CD4-positive, alpha-beta T cell (primary cell): ENCODE data around the gene SLC20A1. TPM values are rescaled to one million over a fixed set of nuclear protein-coding genes. Genes with fewer than 3 reads are reported as not detected.
A peak's percentile ranks its signal among the peaks of the same experiment; 100 is the strongest.

Experiments
- ATAC-seq: fragments of 200-7000 bp; cut with Tn5 transposase; one replicate; pipeline ENCODE4 v1.10.0; 2022; ENCODE audit warnings: mild to moderate bottlenecking; ENCODE audit not compliant: poor library complexity
- CTCF ChIA-PET: fragments of 350-600 bp; sonication (Branson Sonifier 250); formaldehyde crosslinking; loops from one replicate; lab custom pipeline; 2021; ENCODE audit warnings: antibody characterized with exemption, inconsistent platforms; lab: Charles Lee
- POLR2A ChIA-PET: fragments of 350-600 bp; sonication (Branson Sonifier 250); formaldehyde crosslinking; loops from one replicate; lab custom pipeline; 2021; ENCODE audit warnings: antibody characterized with exemption, inconsistent platforms; lab: Charles Lee
- DNase-seq, 14 experiments: peaks; one replicate each; pipeline ENCODE4 v3.0.0-alpha.2; 2013 to 2020; ENCODE audit warnings: mixed read lengths in 2 of 14
- H3K27ac ChIP-seq, 2 donors: one replicate each; pipeline versions ENCODE4 v1.5.1 to v1.7.0; 2013; ENCODE audit warnings: low read length in 2 of 2, low read depth in 1 of 2, mild to moderate bottlenecking in 1 of 2
- H3K27me3 ChIP-seq, 2 experiments: 1 replicate in 1 of 2; 2 replicates in 1 of 2; pipeline versions ENCODE4 v1.6.1 to v1.7.0; 2013; ENCODE audit warnings: low read length in 2 of 2, control low read depth in 1 of 2, mild to moderate bottlenecking in 1 of 2, moderate library complexity in 1 of 2; ENCODE audit not compliant: insufficient read depth in 2 of 2, control insufficient read depth in 1 of 2
- H3K36me3 ChIP-seq: one replicate; pipeline ENCODE4 v1.6.1; 2013; ENCODE audit warnings: low read length, control low read depth; ENCODE audit not compliant: insufficient read depth
- H3K4me1 ChIP-seq: one replicate; pipeline ENCODE4 v1.6.1; 2013; ENCODE audit warnings: low read length, control low read depth; ENCODE audit not compliant: insufficient read depth
- H3K4me3 ChIP-seq: one replicate; pipeline ENCODE4 v1.5.1; 2013; ENCODE audit warnings: mild to moderate bottlenecking, low read length, moderate library complexity
- H3K9me3 ChIP-seq, 2 experiments: 1 replicate in 1 of 2; 2 replicates in 1 of 2; pipeline versions ENCODE4 v1.6.1 to v1.7.0; 2013; ENCODE audit warnings: low read length in 2 of 2, mild to moderate bottlenecking in 2 of 2, control low read depth in 1 of 2, moderate library complexity in 1 of 2; ENCODE audit not compliant: control insufficient read depth in 1 of 2, insufficient read depth in 1 of 2
- H3K27ac Mint-ChIP-seq: one replicate; pipeline ENCODE4 v1.8.0; 2020; ENCODE audit warnings: mixed read lengths
- H3K27me3 Mint-ChIP-seq: one replicate; pipeline ENCODE4 v1.8.0; 2021; ENCODE audit warnings: mixed read lengths
- H3K36me3 Mint-ChIP-seq: one replicate; pipeline ENCODE4 v1.8.0; 2021; ENCODE audit warnings: low read depth, mixed read lengths
- H3K4me1 Mint-ChIP-seq: one replicate; pipeline ENCODE4 v1.8.0; 2021; ENCODE audit warnings: low read depth, mixed read lengths
- H3K4me3 Mint-ChIP-seq: one replicate; pipeline ENCODE4 v1.8.0; 2020; ENCODE audit warnings: mild to moderate bottlenecking, mixed read lengths
- H3K9me3 Mint-ChIP-seq: one replicate; pipeline ENCODE4 v1.8.0; 2020; ENCODE audit warnings: mixed read lengths
- CTCF ChIP-seq: fragments of 200-600 bp; IDR thresholded peaks from one replicate; pipeline ENCODE4 v1.8.0; 2022; ENCODE audit warnings: antibody characterized with exemption, mild to moderate bottlenecking
- intact Hi-C, 2 experiments: fragments of 100-400 bp; cut with DNase I in 1 of 2; cut with micrococcal nuclease in 1 of 2; formaldehyde crosslinking; loops; one replicate each; pipeline versions ENCODE4 v1.15.1 to v1.9.0; 2023 to 2025; cut with DNase I, micrococcal nuclease
- total RNA-seq, 174 experiments: library from RNA in 2 of 174; stranded (reverse) in 2 of 174; gene quantifications; one replicate each; pipeline ENCODE4 v1.2.3 and lab custom pipeline; 2021 to 2026

SLC20A1 gene
- total RNA-seq, 2 experiments from 2014 or later, result 130 to 139 TPM

- H3K27ac Mint-ChIP-seq, result no peak overlapping the region
- no peaks in the 10 kb centered on the region for H3K9me3 Mint-ChIP-seq
- POLR2A ChIA-PET, result no interaction called here
Observed at GRCh38 chr2:112621790-112622527, 23.8 kb upstream of the SLC20A1 start.

GRCh38 chr2:112622528-112622849, 23.2 kb upstream of the SLC20A1 start:
- Mint-ChIP-seq H3K9me3 (no peaks in the 10 kb centered on the region), H3K4me3 (no peak overlapping the region), H3K27ac (no peak overlapping the region), H3K36me3 (no peaks in the 10 kb centered on the region), H3K4me1 (peaks cover 29% of the 10 kb centered on the region), H3K27me3 (no peaks in the 10 kb centered on the region)
- Histone ChIP-seq H3K4me1 (peaks cover 37% of the 10 kb centered on the region), H3K36me3 (no peaks in the 10 kb centered on the region), H3K9me3 (no peaks in the 10 kb centered on the region), H3K27me3 (no peaks in the 10 kb centered on the region), H3K4me3 (no peak overlapping the region), H3K27ac (no peak overlapping the region)
- TF ChIP-seq CTCF, result no peak
- DNase-seq, result no peak
- ATAC-seq, result no peak
- POLR2A ChIA-PET, result no interaction called here
- CTCF ChIA-PET, result interaction anchor here (1.4 kb wide), 1 partner anchor 22 kb away, joined by 3 read pairs; no protein-coding TSS in a partner anchor
- intact Hi-C loops, result no loop called here

More at GRCh38 chr2:112621790-112622527, 23.8 kb upstream of the SLC20A1 start:
- Histone ChIP-seq H3K9me3 (no peaks in the 10 kb centered on the region), H3K4me1 (peaks cover 32% of the 10 kb centered on the region), H3K27ac (no peak overlapping the region), H3K4me3 (no peak overlapping the region), H3K27me3 (no peaks in the 10 kb centered on the region), H3K36me3 (no peaks in the 10 kb centered on the region)
- no peak for ATAC-seq
- intact Hi-C loops, result no loop called here
- Mint-ChIP-seq H3K4me3 (no peak overlapping the region), H3K36me3 (no peaks in the 10 kb centered on the region), H3K27me3 (no peaks in the 10 kb centered on the region), H3K4me1 (peaks cover 24% of the 10 kb centered on the region)
- CTCF ChIA-PET, result interaction anchor here (1.4 kb wide), 1 partner anchor 22 kb away, joined by 3 read pairs; no protein-coding TSS in a partner anchor
- peak in 1 of 14 experiments; percentile 19 for DNase-seq
- TF ChIP-seq CTCF, result no peak

- DNase-seq (peak in 13 of 14 experiments; percentile 52 to 89 (median 74)), ATAC-seq (peak; percentile 73)
- Mint-ChIP-seq H3K27ac (peak overlapping the region; percentile 84), H3K4me1 (peaks cover 44% of the 10 kb centered on the region), H3K9me3 (no peaks in the 10 kb centered on the region), H3K27me3 (no peaks in the 10 kb centered on the region), H3K36me3 (no peaks in the 10 kb centered on the region), H3K4me3 (no peak overlapping the region)
- intact Hi-C loops, result no loop called here
- Histone ChIP-seq H3K27me3 (no peaks in the 10 kb centered on the region), H3K27ac (peak overlapping the region in 1 of 2 donors; percentile 22), H3K36me3 (no peaks in the 10 kb centered on the region), H3K9me3 (no peaks in the 10 kb centered on the region), H3K4me1 (peaks cover 49% of the 10 kb centered on the region), H3K4me3 (no peak overlapping the region)
- ChIA-PET CTCF (interaction anchor here (0.7 to 6.1 kb wide), 5 partner anchors 22 to 575 kb away, joined by 3 to 41 read pairs (median 5); partner anchors contain the start of gene SLC20A1), POLR2A (interaction anchor here (1.1 to 14.2 kb wide), 4 partner anchors 11 to 68 kb away, joined by 3 to 239 read pairs (median 4); partner anchors contain the start of gene SLC20A1)
- TF ChIP-seq CTCF, result no peak
Observed at GRCh38 chr2:112623913-112624777, 21.6 kb upstream of the SLC20A1 start.
